GM13976 (cell line): ENCODE results near the gene STX11.

Experiments used
- DNase-seq: peaks from one replicate; pipeline ENCODE4 v3.0.0; 2012; ENCODE audit warnings: low spot score
- CTCF ChIP-seq: IDR thresholded peaks from 2 replicates; pipeline ENCODE4 v1.5.1; 2012; ENCODE audit warnings: borderline replicate concordance, mild to moderate bottlenecking; ENCODE audit not compliant: insufficient read depth; ENCODE audit errors: extremely low read depth, missing control alignments, control extremely low read depth
- in situ Hi-C: fragments of 300-500 bp; cut with MboI; formaldehyde crosslinking; loops from one replicate; pipeline ENCODE4 v1.12.0; 2022; ENCODE audit warnings: low sequenced_read_pairs, mixed read lengths, inconsistent platforms; ENCODE audit not compliant: unreplicated experiment

The STX11 gene

GRCh38 chr6:144148886-144149285, 1.4 kb upstream of the STX11 start:
- TF ChIP-seq CTCF: no peak
- in situ Hi-C loops: no loop called here
- no peak for DNase-seq

DNA sequence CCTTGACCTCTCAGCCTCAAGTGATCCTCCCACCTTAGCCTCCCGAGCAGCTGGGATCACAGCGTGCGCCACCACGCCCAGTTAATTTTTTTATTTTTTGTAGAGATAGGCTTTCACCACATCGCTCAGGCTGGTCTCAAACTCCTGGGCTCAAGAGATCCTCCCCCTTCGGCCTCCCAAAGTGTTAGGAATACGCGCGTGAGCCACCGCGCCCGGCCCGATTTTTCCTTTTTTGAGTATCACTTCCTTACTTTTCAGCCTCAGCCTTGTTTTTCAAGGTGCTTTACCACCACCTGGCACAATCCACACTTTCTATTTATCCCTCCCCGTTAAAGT, 791 bp upstream of the STX11 start:
- DNase-seq: no peak
- no peak for TF ChIP-seq CTCF
- in situ Hi-C loops: no loop called here

GRCh38 chr6:144150710-144151657, 667 bp downstream of the STX11 start:
- peak; percentile 55 for DNase-seq
- in situ Hi-C loops: no loop called here
- no peak for TF ChIP-seq CTCF

DNA sequence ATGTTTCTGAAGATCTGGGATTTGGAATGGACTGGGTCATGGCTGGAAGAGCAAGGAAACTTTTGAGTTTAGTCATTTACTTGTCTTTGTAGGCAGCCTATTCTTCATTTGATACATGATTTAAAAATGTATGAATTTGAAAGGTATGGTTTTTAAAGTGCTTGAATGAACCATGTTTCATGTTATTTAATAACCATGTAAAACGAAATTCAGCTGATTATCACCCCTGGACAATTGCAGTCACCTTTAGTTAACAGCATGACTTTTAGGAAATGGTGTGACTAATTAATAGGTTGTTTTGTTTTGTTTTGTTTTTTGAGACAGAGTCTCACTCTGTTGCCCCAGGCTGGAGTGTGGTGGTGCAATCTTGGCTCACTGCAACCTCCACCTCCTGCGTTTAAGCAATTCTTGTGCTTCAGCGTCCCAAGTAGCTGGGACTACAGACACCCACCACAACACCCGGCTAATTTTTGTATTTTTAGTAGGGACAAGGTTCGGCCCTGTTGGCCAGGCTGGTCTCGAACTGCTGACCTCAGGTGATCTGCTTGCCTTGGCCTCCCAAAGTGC, 2.1 kb downstream of the STX11 start:
- in situ Hi-C loops: no loop called here
- TF ChIP-seq CTCF: no peak
- no peak for DNase-seq

- in situ Hi-C loops: no loop called here
- TF ChIP-seq CTCF: no peak
- no peak for DNase-seq
Observed at GRCh38 chr6:144153260-144153659, 2.9 kb downstream of the STX11 start.

- in situ Hi-C loops: no loop called here
- no peak for TF ChIP-seq CTCF
- DNase-seq: no peak
Observed at GRCh38 chr6:144153971-144154370, 3.7 kb downstream of the STX11 start.
